Measurements from ENCODE around the gene SLC15A2. TPM values are rescaled to one million over a fixed set of nuclear protein-coding genes. Genes with fewer than 3 reads are reported as not detected.
"Not testable (repeated sequence)": the region's sequence is repeated elsewhere in the genome, so short reads cannot be mapped to it uniquely, and the experiment has no call there.

Gene SLC15A2
- total RNA-seq, 2 experiments from 2014 or later: 2.2 TPM

- no peak for DNase-seq
- Mint-ChIP-seq H3K36me3 (ENCODE audit: low read depth) (peaks cover 1% of the 10 kb centered on the region), H3K9me3 (no peaks in the 10 kb centered on the region), H3K27me3 (no peaks in the 10 kb centered on the region), H3K4me1 (no peaks in the 10 kb centered on the region), H3K4me3 (no peak overlapping the region), H3K27ac (no peak overlapping the region)
- POLR2A ChIA-PET: no interaction called here
- CTCF ChIA-PET: interaction anchor here (0.6 to 0.7 kb wide), 2 partner anchors 10 to 315 kb away, joined by 3 read pairs; no protein-coding TSS in a partner anchor
Observed at GRCh38 chr3:121895121-121895520, 920 bp downstream of the SLC15A2 start.

DNA sequence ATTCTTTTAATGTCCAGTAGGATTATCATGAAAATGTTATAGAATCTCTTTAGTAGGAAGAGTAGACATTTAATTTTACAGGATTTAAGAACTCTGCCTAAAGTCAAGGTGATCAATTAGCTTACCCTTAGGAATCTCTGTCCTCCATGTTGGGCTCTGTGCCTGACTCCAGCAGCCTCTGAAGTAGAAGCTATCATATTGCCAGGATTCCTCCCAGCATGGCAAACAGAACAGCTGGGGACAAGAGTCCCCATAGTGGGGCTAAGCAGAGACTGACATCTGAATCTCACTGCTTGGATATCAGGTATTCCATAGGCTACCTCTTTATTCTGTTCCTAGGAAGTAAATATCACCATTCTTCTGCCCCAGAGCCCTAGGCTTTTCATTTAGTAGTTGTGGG, 1.5 kb downstream of the SLC15A2 start:
- Mint-ChIP-seq H3K9me3 (no peaks in the 10 kb centered on the region), H3K27ac (no peak overlapping the region), H3K4me1 (no peaks in the 10 kb centered on the region), H3K4me3 (no peak overlapping the region), H3K27me3 (no peaks in the 10 kb centered on the region), H3K36me3 (ENCODE audit: low read depth) (peaks cover 1% of the 10 kb centered on the region)
- POLR2A ChIA-PET: no interaction called here
- CTCF ChIA-PET: interaction anchor here (0.6 kb wide), 1 partner anchor 316 kb away, joined by 3 read pairs; no protein-coding TSS in a partner anchor
- DNase-seq: no peak

- H3K9me3 Mint-ChIP-seq: no peaks in the 10 kb centered on the region
- no peaks in the 10 kb centered on the region for H3K4me1 Mint-ChIP-seq
- POLR2A ChIA-PET: no interaction called here
- no peak overlapping the region for H3K4me3 Mint-ChIP-seq
- CTCF ChIA-PET: interaction anchor here (0.6 kb wide), 1 partner anchor 297 kb away, joined by 5 read pairs; no protein-coding TSS in a partner anchor
- peaks cover 2% of the 10 kb centered on the region for H3K36me3 Mint-ChIP-seq (ENCODE audit: low read depth)
- no peak for DNase-seq
- H3K27ac Mint-ChIP-seq: no peak overlapping the region
- no peaks in the 10 kb centered on the region for H3K27me3 Mint-ChIP-seq
Observed at GRCh38 chr3:121896823-121897222, 2.6 kb downstream of the SLC15A2 start.

DNA sequence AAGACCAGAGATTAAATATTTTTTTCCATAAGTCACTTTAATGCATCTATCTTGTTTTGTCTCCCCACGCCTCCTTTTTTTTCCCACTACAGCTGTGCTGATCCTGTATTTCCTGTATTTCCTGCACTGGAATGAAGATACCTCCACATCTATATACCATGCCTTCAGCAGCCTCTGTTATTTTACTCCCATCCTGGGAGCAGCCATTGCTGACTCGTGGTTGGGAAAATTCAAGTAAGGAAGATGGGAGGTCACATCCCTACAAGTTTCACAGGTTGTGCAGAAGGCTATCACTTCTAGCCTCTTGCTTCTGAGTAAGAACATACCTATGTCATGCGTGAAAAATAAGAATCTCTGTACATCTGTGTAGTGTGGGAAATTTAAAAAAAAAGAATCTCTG, 3.1 kb downstream of the SLC15A2 start:
- no peaks in the 10 kb centered on the region for H3K4me1 Mint-ChIP-seq
- POLR2A ChIA-PET: no interaction called here
- H3K27ac Mint-ChIP-seq: no peak overlapping the region
- H3K4me3 Mint-ChIP-seq: no peak overlapping the region
- no peak for DNase-seq
- no peaks in the 10 kb centered on the region for H3K27me3 Mint-ChIP-seq
- H3K36me3 Mint-ChIP-seq (ENCODE audit: low read depth): peaks cover 3% of the 10 kb centered on the region
- CTCF ChIA-PET: interaction anchor here (0.6 kb wide), 1 partner anchor 297 kb away, joined by 5 read pairs; no protein-coding TSS in a partner anchor
- no peaks in the 10 kb centered on the region for H3K9me3 Mint-ChIP-seq

DNA sequence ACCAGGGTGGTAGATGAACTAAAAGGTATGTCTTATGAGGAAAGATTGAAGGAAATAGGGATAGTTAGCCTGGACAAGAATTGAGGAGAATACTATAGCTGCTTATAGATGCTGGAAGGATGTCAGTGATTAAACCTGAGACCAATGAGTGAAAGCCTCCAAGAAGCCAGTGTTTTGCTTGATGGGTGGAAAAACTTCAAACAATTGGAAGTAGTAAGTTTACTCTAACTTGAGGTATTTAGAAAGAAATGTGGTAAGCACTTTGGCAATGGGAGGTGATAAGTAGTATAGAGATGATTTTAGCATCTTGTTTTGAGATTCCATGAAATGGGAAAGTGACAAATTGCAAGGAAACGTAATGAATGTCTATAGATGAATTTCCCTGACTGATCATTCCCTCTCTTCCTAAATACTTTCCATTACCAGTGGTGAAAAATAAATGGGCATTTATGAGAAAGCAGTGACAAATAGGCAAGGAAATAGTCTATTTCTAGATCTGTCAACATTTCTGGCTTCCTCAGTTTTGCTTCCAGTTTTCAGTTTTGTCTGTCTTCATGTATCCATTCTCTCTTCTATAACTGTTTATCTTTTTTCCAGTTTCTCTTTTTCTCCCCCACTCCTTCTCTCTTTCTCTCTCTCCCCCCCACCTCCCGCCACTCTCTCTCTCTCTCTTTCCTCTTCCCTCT, 19.2 kb downstream of the SLC15A2 start:
- no peak for DNase-seq
- peaks cover 2% of the 10 kb centered on the region for H3K9me3 Mint-ChIP-seq
- ChIA-PET POLR2A (no interaction called here), CTCF (no interaction called here)
- H3K27me3 Mint-ChIP-seq: no peaks in the 10 kb centered on the region
- no peaks in the 10 kb centered on the region for H3K4me1 Mint-ChIP-seq
- no peak overlapping the region for H3K27ac Mint-ChIP-seq
- no peak overlapping the region for H3K4me3 Mint-ChIP-seq
- H3K36me3 Mint-ChIP-seq (ENCODE audit: low read depth): peaks cover 22% of the 10 kb centered on the region

DNA sequence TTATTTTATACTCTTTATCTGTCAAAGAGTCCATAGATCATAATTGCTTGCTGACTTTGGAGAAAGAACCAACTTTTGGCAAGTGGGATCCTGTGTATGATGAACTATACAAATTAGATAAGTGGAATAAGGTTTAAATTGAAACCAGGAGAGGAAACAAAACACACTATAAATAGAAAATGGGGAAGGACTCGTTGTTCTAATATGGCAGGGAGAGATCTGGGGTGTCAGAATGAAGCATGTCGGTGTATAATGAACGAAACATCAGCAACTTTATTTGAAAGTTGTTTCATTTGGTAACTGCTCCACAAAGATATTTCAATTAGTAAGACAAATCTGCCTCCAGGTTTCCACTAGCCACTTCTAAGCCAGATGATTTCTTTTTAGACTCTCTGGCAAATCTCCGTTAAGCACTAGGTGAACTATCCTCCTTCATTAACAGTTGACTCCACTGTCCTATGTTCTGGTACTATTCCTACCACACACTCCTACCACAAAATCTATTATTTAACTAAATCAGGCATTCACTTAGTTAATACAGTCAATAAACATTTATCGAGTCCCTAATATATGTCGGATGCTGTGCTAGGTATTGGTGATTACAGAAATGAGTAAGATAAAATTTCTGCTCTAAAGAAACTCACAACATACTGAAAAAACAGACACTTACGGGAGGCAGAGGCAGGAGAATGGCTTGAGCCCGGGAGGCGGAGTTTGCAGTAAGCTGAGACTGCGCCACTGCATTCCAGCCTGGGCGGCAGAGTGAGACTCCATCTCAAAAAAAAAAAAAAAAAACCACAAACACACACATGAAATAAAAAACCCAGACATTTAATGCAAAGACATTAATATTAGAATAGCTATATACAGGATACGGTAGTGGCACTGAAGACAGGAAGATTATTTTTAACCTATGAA, 20.1 kb downstream of the SLC15A2 start:
- H3K4me3 Mint-ChIP-seq: no peak overlapping the region
- H3K9me3 Mint-ChIP-seq: no peaks in the 10 kb centered on the region
- no peaks in the 10 kb centered on the region for H3K27me3 Mint-ChIP-seq
- H3K27ac Mint-ChIP-seq: no peak overlapping the region
- H3K36me3 Mint-ChIP-seq (ENCODE audit: low read depth): peaks cover 17% of the 10 kb centered on the region
- ChIA-PET CTCF (interaction anchor here (0.6 kb wide), 1 partner anchor 94 kb away, joined by 6 read pairs; no protein-coding TSS in a partner anchor), POLR2A (no interaction called here)
- no peaks in the 10 kb centered on the region for H3K4me1 Mint-ChIP-seq
- DNase-seq: no peak

- peaks cover 7% of the 10 kb centered on the region for H3K36me3 Mint-ChIP-seq (ENCODE audit: low read depth)
Observed at GRCh38 chr3:121916189-121916588, 22.0 kb downstream of the SLC15A2 start.

DNA sequence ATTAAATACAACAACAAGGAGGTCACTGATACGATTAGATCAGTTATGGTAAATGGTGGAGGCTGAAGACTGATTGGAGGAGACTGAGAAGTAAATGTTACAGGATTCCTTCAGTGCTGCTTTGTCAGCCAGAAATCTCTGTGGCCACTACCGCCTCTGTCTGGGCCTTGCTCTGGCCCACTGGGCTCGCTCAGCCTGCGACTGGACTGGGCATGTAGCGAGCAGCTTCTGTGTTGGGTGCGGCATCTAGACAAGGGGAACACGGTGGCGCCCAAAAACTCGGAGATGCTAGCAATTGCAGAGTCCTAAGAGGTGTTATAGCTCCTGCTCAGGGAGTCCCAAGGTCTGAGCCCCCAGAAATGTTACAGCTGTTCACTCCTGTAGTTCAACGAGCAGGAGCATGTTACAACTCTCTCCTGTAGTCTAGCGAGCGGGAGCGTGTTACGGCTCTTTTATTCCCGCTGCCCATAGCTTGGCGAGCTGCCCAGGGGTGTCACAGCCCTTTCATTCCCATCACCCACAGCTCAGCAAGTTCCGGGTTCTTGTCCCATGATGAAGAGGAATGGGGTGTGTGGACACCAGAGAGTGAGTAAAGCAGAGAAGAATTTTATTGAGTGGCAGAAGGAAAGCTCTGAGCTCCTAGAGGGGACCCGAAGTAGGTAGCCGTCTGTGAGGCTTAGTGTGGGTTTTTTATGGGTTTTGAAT, 24.7 kb downstream of the SLC15A2 start:
- no peaks in the 10 kb centered on the region for H3K27me3 Mint-ChIP-seq
- CTCF ChIA-PET: interaction anchor here (0.6 kb wide), 1 partner anchor 490 kb away, joined by 3 read pairs; no protein-coding TSS in a partner anchor
- no peaks in the 10 kb centered on the region for H3K4me1 Mint-ChIP-seq
- DNase-seq: no peak
- no peak overlapping the region for H3K27ac Mint-ChIP-seq
- no peaks in the 10 kb centered on the region for H3K9me3 Mint-ChIP-seq
- H3K36me3 Mint-ChIP-seq (ENCODE audit: low read depth): peaks cover 5% of the 10 kb centered on the region
- no peak overlapping the region for H3K4me3 Mint-ChIP-seq
- POLR2A ChIA-PET: no interaction called here

More at GRCh38 chr3:121916189-121916588, 22.0 kb downstream of the SLC15A2 start:
- Mint-ChIP-seq H3K9me3 (no peaks in the 10 kb centered on the region), H3K4me1 (no peaks in the 10 kb centered on the region), H3K27ac (no peak overlapping the region), H3K27me3 (no peaks in the 10 kb centered on the region), H3K4me3 (no peak overlapping the region)
- DNase-seq: no peak
- ChIA-PET POLR2A (no interaction called here), CTCF (interaction anchor here (1.2 kb wide), 1 partner anchor 33 kb away, joined by 3 read pairs; no protein-coding TSS in a partner anchor)

GRCh38 chr3:121924734-121925133, 30.5 kb downstream of the SLC15A2 start:
- Mint-ChIP-seq H3K9me3 (no peaks in the 10 kb centered on the region), H3K36me3 (ENCODE audit: low read depth) (peaks cover 19% of the 10 kb centered on the region), H3K4me1 (no peaks in the 10 kb centered on the region), H3K27me3 (no peaks in the 10 kb centered on the region), H3K4me3 (no peak overlapping the region), H3K27ac (no peak overlapping the region)
- DNase-seq: no peak
- POLR2A ChIA-PET: interaction anchor here (0.6 kb wide), 1 partner anchor 22 kb away, joined by 5 read pairs; no protein-coding TSS in a partner anchor
- CTCF ChIA-PET: no interaction called here

DNA sequence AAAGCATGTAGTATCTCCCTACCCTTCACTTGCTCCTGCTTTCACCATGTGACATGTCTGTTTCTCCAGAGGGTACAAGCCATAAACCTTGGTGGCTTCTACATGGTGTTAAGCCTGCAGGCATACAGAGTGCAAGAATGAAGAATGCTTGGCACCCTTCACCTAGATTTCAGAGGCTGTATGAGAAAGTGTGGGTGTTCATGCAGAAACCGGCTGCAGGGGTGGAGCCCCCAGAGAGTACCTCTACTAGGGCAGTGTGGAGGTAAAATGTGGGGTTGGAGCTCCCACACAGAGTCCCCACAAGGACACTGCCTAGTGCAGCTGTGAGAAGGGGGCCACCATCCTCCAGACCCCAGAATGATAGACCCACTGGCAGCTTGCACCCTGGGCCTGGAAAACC, 32.2 kb downstream of the SLC15A2 start:
- H3K27me3 Mint-ChIP-seq: no peaks in the 10 kb centered on the region
- no peaks in the 10 kb centered on the region for H3K9me3 Mint-ChIP-seq
- no peak overlapping the region for H3K27ac Mint-ChIP-seq
- CTCF ChIA-PET: no interaction called here
- no peak overlapping the region for H3K4me3 Mint-ChIP-seq
- H3K4me1 Mint-ChIP-seq: no peaks in the 10 kb centered on the region
- POLR2A ChIA-PET: no interaction called here
- peaks cover 19% of the 10 kb centered on the region for H3K36me3 Mint-ChIP-seq (ENCODE audit: low read depth)
- no peak for DNase-seq

DNA sequence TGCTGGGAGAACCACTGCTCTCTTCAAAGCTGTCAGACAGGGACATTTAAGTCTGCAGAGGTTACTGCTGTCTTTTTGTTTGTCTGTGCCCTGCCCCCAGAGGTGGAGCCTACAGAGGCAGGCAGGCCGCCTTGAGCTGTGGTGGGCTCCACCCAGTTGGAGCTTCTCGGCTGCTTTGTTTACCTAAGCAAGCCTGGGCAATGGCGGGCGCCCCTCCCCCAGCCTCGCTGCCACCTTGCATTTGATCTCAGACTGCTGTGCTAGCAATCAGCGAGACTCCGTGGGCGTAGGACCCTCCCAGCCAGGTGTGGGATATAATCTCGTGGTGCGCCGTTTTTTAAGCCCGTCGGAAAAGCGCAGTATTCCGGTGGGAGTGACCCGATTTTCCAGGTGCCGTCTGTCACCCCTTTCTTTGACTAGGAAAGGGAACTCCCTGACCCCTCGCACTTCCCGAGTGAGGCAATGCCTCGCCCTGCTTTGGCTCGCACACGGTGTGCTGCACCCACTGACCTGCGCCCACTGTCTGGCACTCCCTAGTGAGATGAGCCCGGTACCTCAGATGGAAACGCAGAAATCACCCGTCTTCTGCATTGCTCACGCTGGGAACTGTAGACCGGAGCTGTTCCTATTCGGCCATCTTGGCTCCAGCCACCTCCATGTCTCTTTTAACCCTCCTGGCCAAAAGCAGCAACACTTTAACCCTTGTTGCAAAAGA, 44.1 kb downstream of the SLC15A2 start:
- H3K4me3 Mint-ChIP-seq; H3K4me1 Mint-ChIP-seq; POLR2A ChIA-PET; H3K36me3 Mint-ChIP-seq (ENCODE audit: low read depth); DNase-seq; H3K27me3 Mint-ChIP-seq; H3K27ac Mint-ChIP-seq; CTCF ChIA-PET; H3K9me3 Mint-ChIP-seq: not testable (repeated sequence)

DNA sequence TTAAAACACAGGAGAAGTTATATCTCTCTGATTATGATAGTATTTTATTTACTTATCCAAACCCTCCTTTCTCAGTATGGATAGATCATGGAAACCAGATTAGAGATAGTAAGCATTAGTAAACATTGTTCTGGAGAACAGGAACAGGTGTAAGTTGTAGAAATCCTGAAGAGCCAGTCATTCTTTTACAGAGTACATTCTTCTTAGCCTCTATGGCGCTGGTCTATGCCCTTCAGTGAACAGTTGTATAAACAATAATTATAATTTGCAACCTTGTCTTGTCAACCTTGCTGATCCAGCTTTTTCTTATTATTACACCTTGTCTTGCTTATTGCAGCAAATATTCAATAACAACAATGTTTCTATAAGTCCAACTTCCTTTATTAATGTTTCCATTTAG, 47.4 kb downstream of the SLC15A2 start:
- POLR2A ChIA-PET: no interaction called here

More for the DNA sequence above, 47.4 kb downstream of the SLC15A2 start:
- CTCF ChIA-PET: no interaction called here
- Mint-ChIP-seq H3K4me1 (no peaks in the 10 kb centered on the region), H3K27me3 (no peaks in the 10 kb centered on the region), H3K9me3 (no peaks in the 10 kb centered on the region), H3K4me3 (no peak overlapping the region), H3K27ac (no peak overlapping the region), H3K36me3 (ENCODE audit: low read depth) (peaks cover 7% of the 10 kb centered on the region)
- DNase-seq: no peak

All from activated CD4-positive, alpha-beta T cell treated with anti-CD3 and anti-CD28 coated beads, Interleukin-2, amount 10 ng/mL, durations not matched to agents 7 days and 5 days (primary cell).